HG02970 (cell line): ENCODE data around the gene DDT.
"Not testable (repeated sequence)": the region's sequence is repeated elsewhere in the genome, so short reads cannot be mapped to it uniquely, and the experiment has no call there.

Experiments used
- ATAC-seq: cut with Tn5 transposase; IDR thresholded peaks from one replicate; pipeline ENCODE4 v1.9.1; 2021; ENCODE audit warnings: mild to moderate bottlenecking, moderate library complexity, moderate number of reproducible peaks; ENCODE audit not compliant: unreplicated experiment, low FRiP score

DDT gene

DNA sequence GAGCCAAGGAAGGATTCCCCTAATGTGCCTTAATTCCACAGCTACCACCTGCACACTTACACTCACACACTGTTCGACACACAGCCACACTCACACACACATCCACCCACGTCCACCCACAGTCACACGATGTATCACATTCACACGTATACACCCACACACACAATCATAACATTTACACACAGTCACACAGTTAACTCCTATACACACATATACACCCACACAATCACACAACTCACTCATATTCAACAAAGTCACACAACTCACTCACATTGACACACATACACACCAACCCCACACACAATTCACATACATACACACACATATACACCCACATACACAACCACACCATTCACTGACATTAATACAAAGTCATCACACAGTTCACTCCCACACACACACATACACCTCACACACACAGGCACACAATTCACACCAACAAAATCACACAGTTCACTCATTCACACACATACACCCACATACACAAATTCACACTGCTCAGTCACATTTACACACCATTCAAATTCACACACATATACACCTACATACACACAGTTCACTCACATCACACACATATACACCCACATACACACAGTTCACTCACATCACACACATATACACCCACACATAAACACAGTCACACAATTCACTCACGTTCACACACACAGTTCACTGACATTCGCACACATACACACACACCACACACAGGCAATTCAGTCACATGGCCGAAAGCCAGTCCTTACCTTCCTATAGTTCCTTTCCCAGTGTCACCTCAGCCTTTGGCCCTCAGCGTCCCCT is 19.8 kb downstream of the DDT start:
- not testable (repeated sequence) for ATAC-seq

DNA sequence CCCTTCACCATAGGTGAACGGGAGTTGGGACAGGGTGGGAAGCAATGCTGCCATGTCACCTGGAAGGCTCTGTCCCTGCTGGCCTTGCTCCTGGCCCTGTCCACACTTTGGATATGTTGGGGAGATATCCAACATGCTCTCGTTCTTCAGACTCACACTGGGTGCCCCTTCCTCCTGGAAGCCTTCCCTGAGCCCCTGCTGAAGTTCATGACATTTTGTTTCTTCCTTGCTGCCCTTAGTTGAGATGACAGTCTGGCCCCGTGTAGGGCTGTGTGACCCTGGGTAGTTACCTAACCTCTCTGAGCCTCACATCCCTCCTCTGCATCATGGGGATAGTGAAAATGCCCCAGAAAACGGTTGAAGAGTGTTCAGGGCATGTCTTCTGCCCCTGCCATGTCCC is 20.8 kb downstream of the DDT start:
- ATAC-seq: not testable (repeated sequence)

DNA sequence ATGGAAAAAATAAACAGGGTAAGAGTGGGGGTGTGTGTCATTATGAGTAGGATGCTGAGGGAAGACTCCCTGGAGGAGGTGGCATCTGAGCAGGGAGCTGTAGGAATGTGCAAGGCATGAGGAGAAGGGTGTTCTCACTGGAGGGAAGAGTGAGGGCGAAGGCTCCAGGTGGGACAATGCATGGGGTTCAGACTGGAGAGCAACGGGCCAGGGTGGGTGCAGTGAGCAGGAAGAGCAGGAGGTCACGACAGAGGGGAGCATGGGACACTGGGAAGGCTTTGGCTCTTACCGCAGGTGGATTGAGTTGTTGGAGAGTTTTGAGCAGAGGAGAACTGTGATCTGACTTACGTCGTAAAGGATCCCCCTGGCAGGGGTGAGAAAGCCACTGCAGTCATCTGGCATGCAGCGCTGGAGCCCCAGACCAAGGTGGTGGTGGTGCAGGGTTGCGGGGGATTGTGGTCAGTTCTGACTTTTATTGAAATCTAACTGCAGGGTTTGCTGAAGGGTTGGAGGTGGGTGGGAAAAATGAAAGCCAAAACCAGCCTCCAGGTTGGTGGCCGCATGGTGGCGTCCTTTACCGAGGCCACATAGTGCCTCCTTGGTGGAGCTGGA is 21.3 kb downstream of the DDT start:
- not testable (repeated sequence) for ATAC-seq

DNA sequence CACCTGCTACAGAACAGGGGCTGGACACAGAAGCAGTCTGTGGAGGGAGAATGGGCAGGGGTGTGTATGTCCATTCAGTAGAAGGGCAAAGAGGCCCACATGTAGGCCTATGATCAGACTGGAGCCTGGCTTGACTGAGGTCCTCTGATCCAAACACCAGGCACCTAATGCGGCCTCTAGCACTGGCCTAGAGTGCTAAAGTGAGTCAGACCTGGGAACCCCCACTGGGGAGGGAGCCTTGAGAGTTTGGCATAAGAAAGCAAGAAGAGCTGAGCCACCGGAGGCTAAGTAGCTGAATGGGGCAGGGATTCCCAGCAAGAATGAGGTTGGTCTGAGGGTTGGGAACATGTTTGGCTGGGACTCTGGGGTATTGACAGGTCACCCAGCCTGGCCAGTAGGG is 22.9 kb downstream of the DDT start:
- not testable (repeated sequence) for ATAC-seq

DNA sequence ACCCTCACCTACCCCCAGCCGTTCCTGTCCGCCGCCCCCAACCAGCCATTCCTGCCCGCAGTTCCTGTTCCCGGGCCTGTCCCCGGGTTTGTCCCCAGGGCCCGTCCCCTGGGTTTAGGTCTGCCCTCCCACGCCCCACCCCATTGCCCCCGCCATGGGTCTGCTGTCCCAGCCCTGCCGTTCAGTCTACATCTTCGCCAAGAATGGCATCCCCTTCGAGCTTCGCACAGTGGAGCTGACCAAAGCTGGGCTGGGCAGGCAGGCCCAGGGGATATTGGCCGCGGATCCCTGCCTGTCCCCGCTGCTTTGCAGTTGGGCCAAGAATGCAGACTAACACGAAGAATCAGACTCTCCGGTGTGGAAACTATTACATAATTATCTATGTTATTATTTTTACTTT is 24.5 kb downstream of the DDT start:
- ATAC-seq: not testable (repeated sequence)

DNA sequence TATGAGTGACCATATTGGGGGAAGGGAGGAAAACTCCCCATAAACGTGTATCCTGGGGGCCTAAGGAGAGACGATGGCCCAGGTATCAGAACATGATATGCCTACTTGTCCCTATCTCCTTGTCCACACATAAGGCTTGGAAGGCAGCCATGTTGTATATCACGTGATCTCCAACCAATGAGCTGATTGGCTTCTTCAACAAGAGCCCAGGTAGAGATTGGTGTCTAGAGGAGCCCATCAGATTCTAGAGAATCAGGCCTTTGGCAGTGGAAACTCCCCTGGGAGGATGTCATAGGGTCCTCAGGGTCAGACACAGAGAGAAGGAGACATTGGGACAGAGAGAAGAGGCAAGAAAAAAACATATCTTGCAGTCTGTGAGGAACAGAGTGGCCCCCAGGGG is 26.9 kb downstream of the DDT start:
- not testable (repeated sequence) for ATAC-seq

DNA sequence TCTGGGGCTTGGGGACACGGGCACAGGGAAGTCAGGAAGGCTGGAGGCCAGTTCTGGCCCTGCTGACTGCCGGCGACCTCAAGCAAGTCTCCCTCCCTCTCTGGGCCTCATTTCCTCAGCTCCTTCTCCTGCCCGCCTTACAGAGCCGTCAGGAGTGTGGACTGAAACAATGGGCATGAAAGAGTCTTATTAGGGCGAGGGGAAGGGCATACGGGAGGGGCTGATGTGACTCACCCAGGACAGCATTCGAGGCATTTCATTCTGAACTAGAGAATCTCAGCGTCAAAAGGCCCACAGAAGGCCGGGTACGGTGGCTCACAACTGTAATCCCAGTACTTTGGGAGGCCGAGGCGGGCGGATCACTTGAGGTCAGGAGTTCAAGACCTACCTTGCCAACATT is 34.1 kb downstream of the DDT start:
- not testable (repeated sequence) for ATAC-seq

DNA sequence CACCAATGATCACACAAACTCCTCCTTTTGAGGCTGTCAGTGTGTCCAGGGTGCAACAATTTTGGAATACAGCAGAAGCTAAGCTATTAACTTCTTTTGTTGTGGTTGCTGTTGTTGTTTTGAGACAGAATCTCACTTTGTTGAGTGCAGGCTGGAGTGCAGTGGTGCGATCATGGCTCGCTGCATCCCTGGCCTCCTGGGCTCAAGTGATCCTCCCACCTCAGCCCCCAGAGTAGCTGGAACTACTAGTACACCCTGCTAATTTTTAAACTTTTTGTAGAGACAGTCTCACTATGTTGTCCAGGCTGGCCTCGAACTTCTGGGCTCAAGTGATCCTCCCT is 35.3 kb downstream of the DDT start:
- no peak for ATAC-seq

DNA sequence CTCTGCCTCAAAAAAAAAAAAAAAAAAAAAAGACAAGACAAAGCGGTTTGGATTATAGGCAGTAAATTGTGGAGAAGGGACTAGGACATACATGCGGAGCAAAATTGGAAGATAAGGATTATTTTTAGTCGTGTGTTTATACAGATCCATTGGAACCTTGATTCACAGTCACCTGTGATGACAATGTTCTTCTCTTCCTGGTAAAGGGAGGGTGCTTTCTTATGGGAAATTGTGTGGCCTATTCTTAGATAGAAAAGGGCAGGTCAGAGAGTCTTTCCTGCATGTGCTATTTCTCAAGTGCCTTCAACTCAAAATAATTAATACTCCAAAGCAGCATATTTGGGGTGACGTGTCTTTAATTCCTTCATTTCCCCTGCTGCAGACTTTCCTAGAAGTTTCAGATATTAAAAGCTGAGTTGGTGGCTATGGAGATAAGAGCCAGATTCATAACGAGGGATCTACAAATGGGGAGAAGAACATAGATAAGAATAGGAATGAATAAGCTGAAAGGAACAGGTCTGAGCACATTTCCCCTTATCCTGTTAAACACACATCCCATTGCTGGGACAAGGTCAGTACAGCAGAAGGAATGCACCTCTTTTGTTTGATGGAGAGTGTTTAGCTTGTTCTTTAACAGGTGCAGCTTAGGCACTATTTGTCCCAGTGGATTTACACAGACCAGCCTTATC is 35.8 kb downstream of the DDT start:
- no peak for ATAC-seq

DNA sequence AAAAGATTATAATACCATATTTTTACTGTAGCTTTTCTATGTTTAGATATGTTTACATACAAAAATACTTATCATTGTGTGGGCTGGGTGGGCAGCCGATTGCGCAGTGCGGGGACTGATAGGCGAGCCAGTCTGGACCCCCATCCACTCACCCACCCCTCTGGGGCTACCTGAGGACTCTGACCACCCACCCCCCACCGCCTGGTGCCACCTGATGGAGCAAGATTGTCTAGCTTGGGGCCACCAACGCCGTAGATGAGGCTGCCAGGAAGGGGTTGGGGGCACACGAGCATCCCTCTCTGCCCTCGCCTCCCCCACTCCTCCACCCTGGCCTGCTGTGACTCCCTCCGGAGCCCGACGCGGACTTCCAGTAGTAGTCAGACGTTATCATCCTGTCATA is 47.7 kb downstream of the DDT start:
- no peak for ATAC-seq

DNA sequence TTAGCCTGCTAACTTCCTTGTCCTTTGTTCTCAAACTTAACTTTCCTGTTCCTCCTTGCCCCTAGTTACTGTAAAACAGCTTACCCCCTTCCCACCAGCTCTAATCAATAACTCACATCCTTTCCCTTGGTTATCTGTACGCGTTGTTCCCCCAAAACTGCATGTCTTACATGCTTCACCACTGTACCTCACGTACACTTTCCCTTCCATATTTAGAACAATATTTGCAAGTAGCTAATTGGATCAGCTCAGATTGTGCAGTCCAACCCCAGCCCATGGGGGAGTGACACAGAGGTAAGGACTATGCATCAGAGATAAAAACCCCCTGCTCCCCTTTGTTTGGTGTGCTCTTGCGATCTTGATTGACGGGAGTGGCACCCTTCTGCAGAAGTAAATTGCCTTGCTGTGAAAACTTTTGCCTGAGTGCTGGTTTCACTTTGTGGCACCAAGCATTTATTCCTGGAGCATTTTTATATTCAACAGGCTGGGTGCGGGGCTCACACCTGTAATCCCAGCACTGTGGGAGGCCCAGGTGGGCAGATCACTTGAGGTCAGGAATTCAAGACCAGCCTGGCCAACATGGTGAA is 49.1 kb downstream of the DDT start:
- ATAC-seq: no peak

DNA sequence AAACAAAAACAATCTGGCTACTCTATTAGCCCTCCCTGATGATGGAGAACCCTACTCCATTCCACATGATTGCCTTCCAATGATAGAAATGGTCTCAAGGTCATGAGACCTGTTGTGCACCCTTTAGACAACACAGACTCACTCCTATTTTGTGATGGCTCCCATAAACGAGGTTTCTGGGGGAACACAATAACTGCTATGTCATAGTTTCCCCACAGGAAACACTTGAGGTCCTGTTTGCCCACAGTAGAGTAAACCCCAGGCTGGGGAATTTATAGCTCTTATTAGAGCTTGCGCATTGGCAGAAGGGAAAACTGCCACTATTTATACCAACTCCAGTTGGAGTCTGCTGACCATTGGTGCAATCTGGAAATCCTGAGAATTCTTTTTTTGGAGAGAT is 51.3 kb downstream of the DDT start:
- no peak for ATAC-seq

DNA sequence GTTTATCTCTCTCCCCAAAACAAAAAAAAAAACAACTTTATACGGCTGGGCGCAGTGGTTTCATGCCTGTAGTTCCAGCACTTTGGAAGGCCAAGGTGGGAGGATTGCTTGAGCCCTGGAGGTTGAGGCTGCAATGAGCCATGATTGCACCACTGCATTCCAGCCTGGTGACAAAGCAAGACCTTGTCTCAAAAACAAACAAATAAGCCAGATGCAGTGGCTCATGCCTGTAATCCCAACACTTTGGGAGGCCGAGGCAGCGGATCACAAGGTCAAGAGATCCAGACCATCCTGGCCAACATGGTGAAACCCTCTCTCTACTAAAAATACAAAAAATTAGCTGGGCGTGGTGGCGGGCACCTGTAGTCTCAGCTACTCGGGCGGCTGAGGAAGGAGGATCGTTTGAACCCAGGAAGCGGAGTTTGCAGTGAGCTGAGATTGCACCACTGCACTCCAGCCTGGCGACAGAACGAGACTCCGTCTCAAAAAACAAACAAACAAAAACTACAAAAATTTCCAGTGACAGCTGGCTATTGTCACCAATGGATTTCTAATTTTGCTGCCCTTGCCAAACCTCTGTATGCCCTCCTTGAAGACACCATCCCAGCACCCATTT is 52.5 kb downstream of the DDT start:
- not testable (repeated sequence) for ATAC-seq
